Skin epidermis (tissue), 12 donors: ENCODE measurements around the gene TEAD2.

ENCODE experiments used
- H3K27ac ChIP-seq, 21 experiments: fragments of 200-600 bp; sonication (generic) in 11 of 21; one replicate each; pipeline ENCODE4 v1.5.0; 2020; ENCODE audit warnings: mild to moderate bottlenecking in 3 of 21, inconsistent platforms in 2 of 21, moderate library complexity in 2 of 21
- H3K4me3 ChIP-seq, 7 experiments: fragments of 200-600 bp; sonication (generic) in 2 of 7; one replicate each; pipeline ENCODE4 v1.5.0; 2020; ENCODE audit warnings: inconsistent platforms in 2 of 7, mild to moderate bottlenecking in 2 of 7, moderate library complexity in 1 of 7

TEAD2 gene

DNA sequence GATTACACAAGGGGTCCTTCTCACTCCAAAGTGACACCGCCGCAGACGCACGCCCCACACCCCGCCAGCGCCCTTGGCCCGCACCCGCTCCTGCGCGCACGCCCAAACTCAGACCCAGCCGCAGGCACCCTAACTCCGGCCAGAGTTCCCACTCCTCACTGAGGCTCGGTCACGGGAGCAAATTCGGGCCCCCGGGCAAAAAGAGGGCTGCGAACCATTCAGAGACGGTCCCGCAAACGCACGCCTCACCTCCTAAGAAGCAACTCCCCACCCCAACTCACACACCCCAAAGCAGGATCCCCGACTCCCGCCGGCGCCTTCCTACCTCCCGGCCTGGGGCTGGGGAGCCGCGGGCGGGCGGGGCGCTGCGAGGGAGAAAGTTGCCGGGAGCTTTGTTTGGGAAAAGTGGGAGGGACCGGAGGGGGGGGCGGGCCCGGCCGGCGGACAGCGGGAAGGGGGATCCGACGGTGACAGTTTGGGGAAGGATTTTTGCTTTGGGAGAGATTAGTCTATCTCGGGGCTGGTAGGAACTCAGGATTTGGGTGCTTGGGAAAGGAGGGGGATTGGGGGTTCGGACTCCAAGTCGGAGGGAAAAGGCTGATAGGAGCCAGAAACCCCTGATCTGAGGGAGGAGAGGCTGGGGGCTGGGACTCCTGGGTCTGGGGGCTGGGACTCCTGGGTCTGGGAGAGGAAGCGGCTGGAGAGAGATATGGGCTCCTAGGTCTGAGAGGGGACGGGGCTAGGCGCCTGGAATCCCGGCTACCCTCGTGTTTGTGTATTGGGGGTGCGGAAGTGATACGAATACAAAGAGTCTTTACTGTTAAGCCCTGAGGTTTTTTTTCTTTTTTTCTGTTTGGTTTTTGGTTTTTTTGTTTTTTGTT lies at the start of gene TEAD2:
TSS of gene TEAD2 (minus strand) at position 369 of the 881 bp plus-strand sequence. CDS start 2,341 bp downstream, outside the sequence.
- Histone ChIP-seq H3K27ac (peak within 1 kb of the TSS; percentile 51 to 94 (median 86)), H3K4me3 (peak within 1 kb of the TSS; percentile 40 to 65 (median 55))

DNA sequence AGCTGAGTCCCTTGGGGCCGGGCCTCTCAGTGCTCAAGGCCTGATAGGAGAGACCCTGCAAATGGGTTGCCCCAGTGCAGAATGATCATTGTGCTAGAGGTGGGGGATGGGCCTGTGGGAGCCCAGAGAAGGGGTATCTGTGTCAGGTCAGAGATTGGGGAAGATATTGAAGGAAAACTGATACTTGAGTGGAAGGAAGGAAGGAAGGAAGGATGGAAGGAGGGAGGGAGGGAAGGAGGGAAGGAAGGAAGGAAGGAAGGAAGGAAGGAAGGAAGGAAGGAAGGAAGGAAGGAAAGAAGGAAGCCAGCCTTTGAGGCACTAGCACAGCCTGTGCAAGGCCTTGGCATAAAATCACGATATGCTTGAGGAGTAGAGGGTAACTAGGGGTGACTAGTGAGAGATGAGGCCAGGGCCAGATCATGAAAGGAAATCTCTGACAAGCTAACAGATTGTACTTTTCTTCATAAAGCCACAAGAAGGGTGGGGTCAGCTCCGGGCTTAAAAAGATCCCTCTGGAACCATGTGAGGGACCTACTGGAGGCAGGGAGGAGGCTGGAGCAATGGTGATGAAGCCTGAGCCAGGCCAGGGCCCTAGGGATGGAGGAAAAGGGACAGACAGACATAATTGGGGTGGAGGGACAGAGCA lies 49.6 kb upstream of the TEAD2 start:
- no peak overlapping the region for H3K4me3 ChIP-seq
- no peak overlapping the region for H3K27ac ChIP-seq

DNA sequence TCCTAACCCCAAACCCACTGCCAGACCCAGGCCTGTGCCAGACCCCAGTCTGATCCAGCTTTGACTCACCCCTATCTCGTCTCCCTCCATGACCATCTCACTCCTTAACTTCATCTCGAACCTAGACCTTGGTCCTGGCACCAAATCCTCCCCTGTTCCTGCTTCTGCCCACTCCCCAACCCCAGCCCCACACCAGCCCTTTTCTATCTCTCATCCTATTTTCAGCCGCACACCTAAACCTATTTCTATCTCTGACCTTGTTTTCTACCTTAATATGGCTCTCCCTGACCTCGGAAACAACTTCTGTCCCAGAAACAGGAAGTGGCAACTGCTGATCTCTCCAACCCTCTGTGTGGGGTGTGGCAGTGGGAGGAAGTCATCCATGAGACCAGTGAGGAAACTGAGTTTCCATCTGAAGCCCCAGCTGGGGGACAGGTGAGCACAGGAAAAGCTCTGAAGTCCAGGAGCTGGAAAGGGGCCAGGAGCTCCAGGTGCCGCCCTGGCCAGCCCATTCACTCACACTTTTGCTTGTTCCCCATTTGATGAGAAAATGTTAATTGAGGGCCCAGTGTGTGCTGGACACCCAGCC lies 47.3 kb upstream of the TEAD2 start:
- H3K27ac ChIP-seq, result peak overlapping the region in 5 of 21 experiments; percentile 0 to 72 (median 43)
- no peak overlapping the region for H3K4me3 ChIP-seq

DNA sequence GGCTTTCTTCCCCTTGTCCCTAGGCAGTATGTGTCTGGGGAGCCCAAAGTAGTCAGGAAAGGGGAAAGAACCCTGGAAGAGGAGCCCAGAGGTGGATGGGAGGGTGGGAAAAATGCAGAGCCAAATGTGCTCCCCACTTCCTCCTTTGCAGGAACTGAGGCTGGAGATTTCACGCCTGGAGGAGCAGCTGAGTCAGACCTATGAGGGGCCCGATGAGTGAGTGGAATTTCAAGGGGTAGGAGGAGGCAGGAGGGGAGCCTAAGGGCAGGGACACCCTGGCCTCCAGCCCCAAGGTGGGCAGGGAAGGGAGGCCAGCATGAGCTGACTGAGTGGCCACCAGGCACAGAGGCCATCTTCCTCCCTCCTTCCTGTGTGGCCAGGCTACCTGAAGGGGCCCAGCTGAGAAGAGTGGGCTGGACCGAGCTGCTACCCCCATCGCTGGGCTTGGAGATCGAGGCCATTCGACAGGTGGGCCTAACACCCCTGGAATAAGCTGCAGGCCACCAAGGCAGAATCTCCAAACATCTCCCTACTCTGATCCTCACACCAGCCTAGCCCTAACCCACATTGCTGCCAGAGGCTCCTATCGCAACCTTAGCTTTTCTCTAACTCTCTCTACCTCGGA lies 46.7 kb upstream of the TEAD2 start:
- H3K27ac ChIP-seq, result peak overlapping the region in 5 of 21 experiments; percentile 0 to 72 (median 43)

DNA sequence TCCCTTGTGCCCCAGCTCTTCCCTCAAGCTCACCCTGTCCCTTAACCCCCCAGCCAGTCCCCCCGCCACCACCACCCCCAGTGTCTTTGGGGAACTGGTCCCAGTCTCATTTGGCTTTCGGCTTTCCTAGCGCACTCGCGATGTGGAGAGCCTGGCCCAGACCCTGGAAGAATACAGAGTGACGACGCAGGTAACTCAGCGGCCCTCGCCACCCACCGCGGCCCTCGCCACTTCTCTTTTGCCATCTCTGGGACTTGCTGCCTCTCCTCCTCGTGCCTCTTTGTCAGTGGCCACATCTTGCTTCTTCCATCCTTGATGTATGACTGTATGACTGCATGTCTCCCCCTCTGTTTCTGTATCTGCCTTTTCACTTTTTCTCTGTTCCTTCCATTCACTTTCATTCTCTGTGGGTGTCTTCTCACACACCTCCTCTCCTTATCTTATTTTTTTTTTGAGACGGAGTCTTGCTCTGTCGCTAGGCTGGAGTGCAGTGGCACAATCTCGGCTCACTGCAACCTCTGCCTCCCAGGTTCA lies 45.3 kb upstream of the TEAD2 start:
- Histone ChIP-seq H3K4me3 (no peak overlapping the region), H3K27ac (no peak overlapping the region)

More for the DNA sequence above, 46.7 kb upstream of the TEAD2 start:
- H3K4me3 ChIP-seq, result no peak overlapping the region

DNA sequence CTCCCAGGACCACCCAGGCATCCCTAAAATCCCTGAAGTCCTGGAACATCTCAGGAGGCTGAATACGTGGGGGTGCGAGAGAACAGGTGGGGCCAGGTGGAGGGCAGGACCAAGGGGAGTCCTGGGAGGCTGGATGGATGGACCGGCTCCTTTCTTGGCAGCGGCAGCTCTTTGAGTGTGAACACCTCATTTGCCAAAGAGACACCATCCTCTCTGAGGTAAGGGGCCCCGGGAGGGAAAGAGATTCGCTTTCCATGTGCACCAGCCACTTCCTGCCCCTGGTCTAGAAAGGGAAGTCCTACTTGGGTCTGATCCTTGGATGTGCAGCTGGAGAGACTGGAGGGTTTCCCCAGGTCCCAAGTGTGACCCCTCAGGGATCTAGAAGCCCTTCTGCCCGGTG lies 44.9 kb upstream of the TEAD2 start:
- Histone ChIP-seq H3K4me3 (no peak overlapping the region), H3K27ac (no peak overlapping the region)

DNA sequence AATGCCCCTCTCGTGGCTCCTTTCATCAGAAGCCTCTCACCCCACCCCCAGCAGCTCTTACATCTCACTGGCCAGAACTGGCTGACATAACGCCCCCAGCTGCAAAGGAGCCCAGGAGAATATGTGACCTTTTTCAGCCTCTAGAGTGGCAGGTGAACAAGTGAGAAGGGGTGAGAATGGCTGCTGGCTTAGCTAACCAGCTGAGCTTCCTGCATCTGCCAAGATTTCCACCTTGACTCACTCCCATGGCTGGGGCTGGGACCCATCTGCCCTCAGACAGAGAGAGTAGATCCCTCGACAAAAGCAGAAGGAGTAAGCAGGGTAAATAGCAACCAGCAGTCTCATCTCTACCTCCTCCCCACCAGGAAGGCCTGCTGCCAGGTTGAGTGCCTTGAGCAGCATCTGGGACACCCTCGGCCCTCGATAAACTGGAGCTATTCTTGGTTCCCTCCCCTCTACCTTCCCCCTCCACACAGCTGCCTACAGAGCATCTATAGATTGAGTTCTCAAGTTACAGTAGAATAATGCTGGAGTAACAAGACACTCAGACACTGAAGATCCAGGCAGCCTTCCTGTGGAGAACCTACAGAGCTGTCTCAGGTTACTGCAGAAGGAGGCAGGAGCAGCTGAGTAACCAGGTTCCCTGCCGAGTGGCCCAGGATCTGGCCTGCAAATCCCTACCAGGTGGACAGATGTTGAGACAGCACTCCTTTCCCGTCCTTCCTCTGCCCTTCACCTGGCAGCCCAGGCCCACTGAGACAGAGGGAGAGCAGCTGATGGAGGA lies 41.4 kb upstream of the TEAD2 start:
- H3K4me3 ChIP-seq, result no peak overlapping the region
- no peak overlapping the region for H3K27ac ChIP-seq

DNA sequence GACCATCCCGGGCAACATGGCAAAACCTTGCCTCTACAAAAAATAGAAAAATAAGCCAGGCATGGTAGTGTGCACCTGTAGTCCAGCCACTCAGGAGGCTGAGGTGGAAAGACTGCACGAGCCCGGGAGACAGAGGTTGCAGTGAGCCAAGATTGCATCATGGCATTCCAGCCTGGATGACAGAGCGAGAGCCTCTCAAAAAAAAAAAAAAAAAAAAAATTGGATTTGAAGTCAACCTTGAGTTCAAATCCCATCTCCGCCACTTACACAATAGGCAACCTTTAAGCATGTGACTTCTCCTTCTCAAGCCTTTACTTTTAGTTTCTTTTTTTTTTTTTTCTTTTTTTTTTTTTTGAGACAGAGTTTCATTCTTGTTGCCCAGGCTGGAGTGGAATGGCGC lies 37.8 kb upstream of the TEAD2 start:
- no peak overlapping the region for H3K27ac ChIP-seq
- no peak overlapping the region for H3K4me3 ChIP-seq

DNA sequence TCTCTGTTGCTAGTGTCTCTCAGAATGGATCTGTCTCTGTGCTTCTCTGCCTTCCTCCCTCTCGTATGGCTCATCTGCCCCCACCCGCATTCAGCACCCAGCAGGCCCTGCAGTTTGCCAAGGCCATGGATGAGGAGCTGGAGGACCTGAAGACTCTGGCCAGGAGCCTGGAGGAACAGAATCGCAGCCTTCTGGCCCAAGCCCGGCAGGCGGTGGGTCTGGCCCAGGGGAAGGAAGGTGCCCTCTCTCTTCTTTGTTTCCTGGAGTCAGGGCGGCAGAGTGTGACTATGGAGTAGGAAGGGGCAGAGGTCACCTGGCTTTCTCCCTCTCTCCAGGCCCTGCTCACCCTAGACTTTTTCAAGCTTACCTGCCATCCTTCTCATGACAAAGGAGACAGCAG lies 36.7 kb upstream of the TEAD2 start:
- Histone ChIP-seq H3K27ac (no peak overlapping the region), H3K4me3 (no peak overlapping the region)

DNA sequence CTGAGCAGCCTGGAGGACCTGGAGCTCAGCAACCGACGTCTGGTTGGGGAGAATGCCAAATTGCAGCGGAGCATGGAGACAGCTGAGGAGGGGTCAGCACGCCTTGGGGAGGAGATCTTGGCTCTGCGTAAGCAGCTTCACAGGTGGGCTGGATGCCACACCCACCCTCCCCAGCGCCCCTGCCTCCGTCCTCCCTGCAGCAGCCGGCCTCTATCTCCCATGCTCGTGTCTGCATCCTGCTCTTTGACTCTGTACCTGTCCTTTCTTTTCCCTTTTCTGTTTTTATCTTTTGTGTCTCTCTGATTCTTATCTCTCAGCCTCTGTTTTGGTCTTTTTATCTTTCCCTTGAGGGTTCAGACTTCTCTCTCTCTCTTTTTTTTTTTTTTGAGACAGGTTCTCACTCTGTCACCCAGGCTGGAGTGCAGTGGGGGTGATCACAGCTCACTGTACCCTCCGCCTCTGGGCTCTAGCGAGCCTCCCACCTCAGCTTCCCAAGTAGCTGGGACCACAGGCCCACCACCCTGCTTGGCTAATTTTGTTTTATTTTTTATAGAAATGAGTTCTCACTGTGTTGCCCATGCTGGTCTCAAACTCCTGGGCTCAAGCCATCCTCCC lies 35.9 kb upstream of the TEAD2 start:
- no peak overlapping the region for H3K27ac ChIP-seq
- H3K4me3 ChIP-seq, result no peak overlapping the region

DNA sequence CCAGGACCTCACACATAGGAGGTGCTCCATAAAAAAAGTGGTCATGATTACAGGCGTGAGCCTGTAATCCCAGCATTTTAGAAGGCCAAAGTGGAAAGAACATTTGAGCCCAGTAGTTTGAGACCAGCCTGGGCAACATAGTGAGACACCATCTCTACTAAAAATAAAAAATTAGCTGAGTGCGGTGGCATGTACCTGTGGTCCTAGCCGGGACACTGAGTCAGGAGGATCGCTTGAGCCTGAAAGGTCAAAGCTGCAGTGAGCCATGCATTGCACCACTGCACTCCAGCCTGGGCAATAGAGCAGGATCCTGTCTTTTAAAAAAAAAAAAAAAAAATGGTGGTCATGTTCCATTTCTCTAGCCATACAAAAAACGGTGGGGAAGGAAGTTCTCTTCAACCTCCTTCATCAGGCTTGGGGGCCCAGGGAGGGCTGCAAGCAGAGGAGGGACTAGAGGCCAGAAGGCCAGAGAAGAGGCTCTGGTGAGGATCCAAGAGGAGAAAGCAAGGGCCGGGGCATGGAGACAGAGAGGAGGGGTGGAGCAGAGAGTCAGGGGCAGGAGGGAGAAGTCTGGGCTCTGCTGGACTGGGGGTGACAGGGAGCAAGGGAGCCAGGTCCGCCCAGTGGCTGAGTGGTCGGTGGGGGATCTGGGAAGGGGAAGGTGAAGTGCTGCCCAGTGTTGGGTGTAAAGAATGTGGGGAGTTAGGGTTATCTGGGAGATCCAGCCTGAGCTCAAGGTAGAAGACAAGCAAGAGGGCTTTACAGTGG lies 34.7 kb upstream of the TEAD2 start:
- no peak overlapping the region for H3K27ac ChIP-seq
- H3K4me3 ChIP-seq, result no peak overlapping the region

DNA sequence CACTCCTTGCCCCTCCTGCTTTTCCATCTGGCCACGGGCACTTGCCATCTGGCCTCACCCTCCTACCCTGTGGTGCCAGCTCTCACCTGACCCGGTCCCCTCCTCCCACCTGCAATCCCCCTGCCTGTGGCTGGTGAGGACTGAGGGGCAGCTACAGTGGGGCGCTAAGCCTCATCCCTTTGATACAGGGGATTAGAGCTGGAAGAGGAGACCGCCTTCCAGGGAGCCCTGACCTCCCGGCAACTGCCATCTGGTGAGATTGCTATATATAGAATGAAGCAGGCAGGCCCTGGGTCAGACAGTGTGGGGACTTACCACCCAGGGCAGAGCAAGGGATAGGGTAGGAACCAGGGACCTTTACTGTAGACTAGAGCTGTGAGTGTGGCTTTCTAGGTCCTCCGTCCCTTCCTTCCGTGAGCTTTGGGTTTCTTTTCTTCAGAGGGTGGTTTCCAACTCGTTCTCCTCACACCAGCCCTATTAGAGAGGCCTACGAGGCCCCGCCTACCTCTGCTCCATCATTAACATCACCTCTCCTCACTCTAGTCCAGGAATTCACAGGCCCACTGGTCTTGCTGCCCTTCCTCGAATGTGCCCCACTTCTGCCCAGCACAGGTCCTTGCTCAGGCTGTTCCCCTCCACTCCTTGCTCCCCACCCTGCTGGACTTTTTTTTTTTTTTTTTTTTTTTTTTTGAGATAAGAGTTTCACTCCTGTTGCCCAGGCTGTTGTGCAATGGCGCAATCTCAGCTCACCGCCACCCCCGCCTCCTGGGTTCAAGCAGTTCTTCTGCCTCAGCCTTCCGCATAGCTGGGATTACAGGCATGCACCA lies 33.6 kb upstream of the TEAD2 start:
- Histone ChIP-seq H3K27ac (no peak overlapping the region), H3K4me3 (no peak overlapping the region)

DNA sequence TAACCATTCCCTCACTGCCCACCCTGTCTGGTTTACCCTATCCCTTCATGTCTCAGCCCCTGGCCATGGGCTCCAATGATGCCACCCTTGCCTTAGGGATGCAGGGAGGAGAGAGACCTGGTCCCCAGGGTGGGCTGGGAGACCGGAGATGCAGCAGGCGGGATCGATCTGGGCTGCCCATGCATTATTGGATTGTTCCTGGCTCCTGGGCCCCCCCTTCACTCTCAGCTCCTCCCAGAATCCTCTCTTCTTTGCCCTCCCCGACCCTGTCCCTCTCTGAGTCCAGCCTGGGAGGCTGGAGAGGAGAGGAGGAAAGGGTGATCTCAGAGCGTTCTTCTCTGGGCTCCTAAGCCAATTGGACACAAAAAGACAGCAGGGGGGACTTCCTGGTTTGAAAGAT lies 31.7 kb upstream of the TEAD2 start:
- Histone ChIP-seq H3K4me3 (no peak overlapping the region), H3K27ac (no peak overlapping the region)

DNA sequence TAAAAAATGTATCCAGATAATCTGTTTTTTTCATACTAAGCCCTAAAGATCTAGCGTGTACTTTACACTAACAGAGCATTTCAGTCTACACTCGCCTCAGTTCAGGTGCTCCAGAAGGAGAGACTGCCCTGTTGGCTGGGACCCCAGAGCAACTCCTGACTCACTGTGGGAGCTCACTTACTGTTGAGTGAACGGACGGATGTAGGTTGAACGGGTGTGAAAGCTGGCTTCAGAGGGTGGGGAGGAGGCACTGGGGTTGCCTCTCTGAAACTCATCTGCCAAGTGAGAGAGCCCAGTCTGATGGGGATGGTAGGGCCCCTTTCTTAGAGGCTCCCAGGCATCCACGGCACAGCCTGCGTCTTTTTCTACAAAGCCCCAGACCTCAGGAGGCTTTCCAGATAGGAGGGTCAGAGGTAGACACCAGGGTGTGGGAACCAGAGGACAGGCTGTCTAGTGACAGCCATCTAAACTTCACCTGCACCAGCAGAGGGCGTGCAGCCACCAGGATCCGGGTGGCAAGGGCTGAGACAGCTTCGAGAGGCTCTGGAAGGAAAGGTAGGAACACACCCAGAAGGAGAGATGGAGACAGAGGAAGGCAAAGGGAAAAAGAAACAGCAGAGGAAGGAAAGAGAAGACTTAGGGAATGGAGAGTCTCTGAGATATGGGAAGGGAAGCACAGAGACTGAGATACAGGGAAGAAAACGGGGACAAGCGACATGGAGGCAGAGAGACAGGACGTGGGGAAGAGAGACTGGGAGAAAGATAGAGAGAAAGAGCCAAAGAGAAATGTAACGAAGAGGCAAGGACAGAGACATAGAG lies 29.6 kb upstream of the TEAD2 start:
- H3K27ac ChIP-seq, result no peak overlapping the region
- H3K4me3 ChIP-seq, result no peak overlapping the region

DNA sequence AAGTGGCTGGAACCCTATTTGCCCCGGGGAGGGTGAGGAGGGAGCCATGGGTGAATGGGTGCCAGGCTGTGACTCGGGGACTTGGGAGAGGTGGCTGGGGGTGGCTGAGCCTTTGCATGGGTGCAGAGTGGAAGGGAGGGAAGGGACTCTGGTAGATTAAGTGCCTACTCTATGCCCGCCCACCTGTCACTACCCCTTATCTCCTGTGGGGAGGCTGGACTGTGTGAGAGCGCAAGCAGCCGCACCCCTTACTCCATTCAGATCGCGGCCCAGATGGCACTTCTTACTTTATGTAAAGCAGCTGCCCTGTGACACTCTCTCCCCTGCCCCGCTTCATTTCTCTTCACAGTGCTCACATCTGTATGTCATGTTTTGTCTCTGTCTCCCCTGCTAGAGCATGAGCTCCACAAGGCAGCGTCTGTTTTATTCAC lies 28.7 kb upstream of the TEAD2 start:
- no peak overlapping the region for H3K4me3 ChIP-seq
- H3K27ac ChIP-seq, result peak overlapping the region in 1 of 21 experiments; percentile 19

DNA sequence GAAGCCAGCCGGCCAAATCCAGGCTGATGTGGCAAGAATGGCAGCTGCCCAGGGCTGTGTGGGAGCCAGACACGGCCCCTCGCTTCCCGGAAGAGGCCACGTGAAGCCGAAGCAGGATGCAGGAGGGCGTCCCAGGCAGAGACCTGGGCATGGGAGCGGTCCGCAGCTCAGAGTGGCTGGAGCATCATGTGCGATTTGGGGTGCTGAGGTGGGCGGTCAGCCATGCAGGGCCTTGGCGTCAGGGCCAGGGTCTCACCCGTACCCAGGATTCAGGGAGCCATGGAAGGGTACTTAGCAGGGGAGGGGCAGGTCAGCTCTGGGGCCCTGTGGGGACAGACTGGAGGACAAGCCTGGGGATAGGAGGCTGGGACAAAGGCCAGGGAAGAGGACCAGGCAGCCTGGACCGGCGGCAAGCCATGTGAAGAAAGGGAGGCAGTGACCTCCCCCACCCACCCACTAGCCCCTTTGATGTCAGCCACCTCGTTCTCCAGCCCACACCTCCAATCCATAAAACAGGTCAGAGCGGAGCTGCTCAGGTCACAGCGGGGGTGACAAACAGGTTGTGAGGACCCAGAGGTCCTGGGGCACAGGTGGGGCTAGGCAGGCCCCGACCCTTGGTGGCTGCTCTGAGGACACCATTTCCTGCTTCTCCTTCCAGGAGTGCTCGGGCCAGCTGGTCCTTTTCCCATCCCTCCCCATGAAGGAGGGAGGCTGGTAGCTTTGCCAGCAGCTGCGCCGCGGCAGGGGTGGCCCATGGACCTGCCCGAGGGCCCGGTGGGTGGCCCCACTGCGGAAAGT lies 28.1 kb upstream of the TEAD2 start:
- Histone ChIP-seq H3K4me3 (no peak overlapping the region), H3K27ac (peak overlapping the region in 1 of 21 experiments; percentile 19)
